WTC11 (cell line): ENCODE results near the gene L3HYPDH.

Source experiments
- ESRRA ChIP-seq: sonication (generic); formaldehyde crosslinking; IDR thresholded peaks from 2 replicates; pipeline ENCODE4 v1.8.1; 2022; ENCODE audit warnings: mild to moderate bottlenecking, missing genetic modification reagents, borderline replicate concordance
- GABPB1 ChIP-seq: sonication (generic); formaldehyde crosslinking; IDR thresholded peaks from 2 replicates; pipeline ENCODE4 v1.8.1; 2023; ENCODE audit warnings: mild to moderate bottlenecking, missing genetic modification reagents
- ZNF138 ChIP-seq: sonication (generic); formaldehyde crosslinking; conservative IDR thresholded peaks from 2 replicates; pipeline ENCODE4 v1.8.1; 2022; ENCODE audit warnings: mild to moderate bottlenecking, moderate library complexity, missing genetic modification reagents
- TF ChIP-seq, protein P1 (sequence below): sonication (generic); formaldehyde crosslinking; IDR thresholded peaks from 2 replicates; pipeline ENCODE4 v1.8.1; 2022; ENCODE audit warnings: low read depth, missing genetic modification reagents, borderline replicate concordance
- TF ChIP-seq, protein P2 (sequence below): fragments of 200-600 bp; IDR thresholded peaks from 2 replicates; pipeline ENCODE4 v1.8.0; 2022; ENCODE audit warnings: antibody characterized with exemption
- TF ChIP-seq, protein P3 (sequence below): sonication (generic); formaldehyde crosslinking; IDR thresholded peaks from 2 replicates; pipeline ENCODE4 v1.8.0; 2023; ENCODE audit warnings: missing genetic modification reagents
- TF ChIP-seq, protein P4 (sequence below): sonication (generic); formaldehyde crosslinking; IDR thresholded peaks from 2 replicates; pipeline ENCODE4 v1.8.1; 2022; ENCODE audit warnings: missing genetic modification reagents, borderline replicate concordance
- TF ChIP-seq, protein P5 (sequence below): sonication (generic); formaldehyde crosslinking; IDR thresholded peaks from 2 replicates; pipeline ENCODE4 v1.8.1; 2022; ENCODE audit warnings: mild to moderate bottlenecking, missing genetic modification reagents, moderate library complexity, borderline replicate concordance

DNA sequence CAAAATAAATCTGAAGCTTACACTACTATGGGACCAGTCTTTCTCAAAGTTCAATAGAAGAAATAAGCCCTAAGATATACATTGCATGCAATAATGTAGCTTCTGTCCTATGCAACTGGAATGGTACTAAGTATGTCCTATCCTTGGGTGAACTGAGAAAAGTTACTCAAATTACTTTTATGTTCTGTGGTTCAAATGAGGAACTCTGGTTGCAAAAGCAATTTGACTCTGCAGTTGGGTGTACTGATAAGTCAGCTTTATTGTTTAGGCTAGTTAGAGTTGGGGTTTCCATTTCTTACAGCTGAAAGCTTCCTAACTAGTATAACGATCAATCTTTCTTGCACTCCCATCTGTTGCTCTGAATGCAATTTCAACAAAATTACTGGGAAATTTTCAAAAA lies 48.2 kb downstream of the L3HYPDH start:
- TF ChIP-seq, protein P1, sequence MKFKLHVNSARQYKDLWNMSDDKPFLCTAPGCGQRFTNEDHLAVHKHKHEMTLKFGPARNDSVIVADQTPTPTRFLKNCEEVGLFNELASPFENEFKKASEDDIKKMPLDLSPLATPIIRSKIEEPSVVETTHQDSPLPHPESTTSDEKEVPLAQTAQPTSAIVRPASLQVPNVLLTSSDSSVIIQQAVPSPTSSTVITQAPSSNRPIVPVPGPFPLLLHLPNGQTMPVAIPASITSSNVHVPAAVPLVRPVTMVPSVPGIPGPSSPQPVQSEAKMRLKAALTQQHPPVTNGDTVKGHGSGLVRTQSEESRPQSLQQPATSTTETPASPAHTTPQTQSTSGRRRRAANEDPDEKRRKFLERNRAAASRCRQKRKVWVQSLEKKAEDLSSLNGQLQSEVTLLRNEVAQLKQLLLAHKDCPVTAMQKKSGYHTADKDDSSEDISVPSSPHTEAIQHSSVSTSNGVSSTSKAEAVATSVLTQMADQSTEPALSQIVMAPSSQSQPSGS, result no peak
- TF ChIP-seq ESRRA (CRISPR knock-in tag) (no peak), GABPB1 (CRISPR knock-in tag) (no peak), ZNF138 (CRISPR knock-in tag) (no peak)
- TF ChIP-seq, protein P2, sequence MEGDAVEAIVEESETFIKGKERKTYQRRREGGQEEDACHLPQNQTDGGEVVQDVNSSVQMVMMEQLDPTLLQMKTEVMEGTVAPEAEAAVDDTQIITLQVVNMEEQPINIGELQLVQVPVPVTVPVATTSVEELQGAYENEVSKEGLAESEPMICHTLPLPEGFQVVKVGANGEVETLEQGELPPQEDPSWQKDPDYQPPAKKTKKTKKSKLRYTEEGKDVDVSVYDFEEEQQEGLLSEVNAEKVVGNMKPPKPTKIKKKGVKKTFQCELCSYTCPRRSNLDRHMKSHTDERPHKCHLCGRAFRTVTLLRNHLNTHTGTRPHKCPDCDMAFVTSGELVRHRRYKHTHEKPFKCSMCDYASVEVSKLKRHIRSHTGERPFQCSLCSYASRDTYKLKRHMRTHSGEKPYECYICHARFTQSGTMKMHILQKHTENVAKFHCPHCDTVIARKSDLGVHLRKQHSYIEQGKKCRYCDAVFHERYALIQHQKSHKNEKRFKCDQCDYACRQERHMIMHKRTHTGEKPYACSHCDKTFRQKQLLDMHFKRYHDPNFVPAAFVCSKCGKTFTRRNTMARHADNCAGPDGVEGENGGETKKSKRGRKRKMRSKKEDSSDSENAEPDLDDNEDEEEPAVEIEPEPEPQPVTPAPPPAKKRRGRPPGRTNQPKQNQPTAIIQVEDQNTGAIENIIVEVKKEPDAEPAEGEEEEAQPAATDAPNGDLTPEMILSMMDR, result no peak
- TF ChIP-seq, protein P3, sequence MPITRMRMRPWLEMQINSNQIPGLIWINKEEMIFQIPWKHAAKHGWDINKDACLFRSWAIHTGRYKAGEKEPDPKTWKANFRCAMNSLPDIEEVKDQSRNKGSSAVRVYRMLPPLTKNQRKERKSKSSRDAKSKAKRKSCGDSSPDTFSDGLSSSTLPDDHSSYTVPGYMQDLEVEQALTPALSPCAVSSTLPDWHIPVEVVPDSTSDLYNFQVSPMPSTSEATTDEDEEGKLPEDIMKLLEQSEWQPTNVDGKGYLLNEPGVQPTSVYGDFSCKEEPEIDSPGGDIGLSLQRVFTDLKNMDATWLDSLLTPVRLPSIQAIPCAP (CRISPR knock-in tag), result no peak
- TF ChIP-seq, protein P4, sequence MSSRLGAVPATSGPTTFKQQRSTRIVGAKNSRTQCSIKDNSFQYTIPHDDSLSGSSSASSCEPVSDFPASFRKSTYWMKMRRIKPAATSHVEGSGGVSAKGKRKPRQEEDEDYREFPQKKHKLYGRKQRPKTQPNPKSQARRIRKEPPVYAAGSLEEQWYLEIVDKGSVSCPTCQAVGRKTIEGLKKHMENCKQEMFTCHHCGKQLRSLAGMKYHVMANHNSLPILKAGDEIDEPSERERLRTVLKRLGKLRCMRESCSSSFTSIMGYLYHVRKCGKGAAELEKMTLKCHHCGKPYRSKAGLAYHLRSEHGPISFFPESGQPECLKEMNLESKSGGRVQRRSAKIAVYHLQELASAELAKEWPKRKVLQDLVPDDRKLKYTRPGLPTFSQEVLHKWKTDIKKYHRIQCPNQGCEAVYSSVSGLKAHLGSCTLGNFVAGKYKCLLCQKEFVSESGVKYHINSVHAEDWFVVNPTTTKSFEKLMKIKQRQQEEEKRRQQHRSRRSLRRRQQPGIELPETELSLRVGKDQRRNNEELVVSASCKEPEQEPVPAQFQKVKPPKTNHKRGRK (CRISPR knock-in tag), result no peak
- TF ChIP-seq, protein P5, sequence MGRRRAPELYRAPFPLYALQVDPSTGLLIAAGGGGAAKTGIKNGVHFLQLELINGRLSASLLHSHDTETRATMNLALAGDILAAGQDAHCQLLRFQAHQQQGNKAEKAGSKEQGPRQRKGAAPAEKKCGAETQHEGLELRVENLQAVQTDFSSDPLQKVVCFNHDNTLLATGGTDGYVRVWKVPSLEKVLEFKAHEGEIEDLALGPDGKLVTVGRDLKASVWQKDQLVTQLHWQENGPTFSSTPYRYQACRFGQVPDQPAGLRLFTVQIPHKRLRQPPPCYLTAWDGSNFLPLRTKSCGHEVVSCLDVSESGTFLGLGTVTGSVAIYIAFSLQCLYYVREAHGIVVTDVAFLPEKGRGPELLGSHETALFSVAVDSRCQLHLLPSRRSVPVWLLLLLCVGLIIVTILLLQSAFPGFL, result no peak
